Measurements from ENCODE around the gene NUDT19. TPM values are rescaled to one million over a fixed set of nuclear protein-coding genes. Genes with fewer than 3 reads are reported as not detected.

NUDT19 gene
- total RNA-seq, 1 experiment from 2014 or later = 11.8 TPM

- in situ Hi-C loops (cut with HindIII; ENCODE audit: low sequenced_read_pairs) = no loop called here
Observed at GRCh38 chr19:32748948-32749347, 57.3 kb downstream of the NUDT19 start.

GRCh38 chr19:32749361-32749760 lies 57.7 kb downstream of the NUDT19 start:
- in situ Hi-C loops (cut with HindIII; ENCODE audit: low sequenced_read_pairs) = no loop called here
- DNase-seq (ENCODE audit: low spot score) = no peak

More at GRCh38 chr19:32748948-32749347, 57.3 kb downstream of the NUDT19 start:
- DNase-seq (ENCODE audit: low spot score) = no peak

GRCh38 chr19:32750441-32751055 lies 58.9 kb downstream of the NUDT19 start:
- in situ Hi-C loops (cut with HindIII; ENCODE audit: low sequenced_read_pairs) = no loop called here
- DNase-seq (ENCODE audit: low spot score) = no peak

- in situ Hi-C loops (cut with HindIII; ENCODE audit: low sequenced_read_pairs) = no loop called here
- DNase-seq (ENCODE audit: low spot score) = no peak
Observed at GRCh38 chr19:32751066-32751465, 59.4 kb downstream of the NUDT19 start.

- in situ Hi-C loops (cut with HindIII; ENCODE audit: low sequenced_read_pairs) = no loop called here
- DNase-seq (ENCODE audit: low spot score) = no peak
Observed at GRCh38 chr19:32757189-32757588, 65.6 kb downstream of the NUDT19 start.

Other genes starting within 250 kb of the NUDT19 start
- 179 and 191 TPM in 2 replicates for gene PDCD5, start 110.6 kb upstream of the NUDT19 start, total RNA-seq (2014; rRNA removed; shearing (Covaris generic))
- 29.4 and 44.8 TPM in 2 replicates for gene ANKRD27, start 16.6 kb upstream of the NUDT19 start, total RNA-seq (2014; rRNA removed; shearing (Covaris generic))
- gene RGS9BP, start 16.0 kb upstream of the NUDT19 start, total RNA-seq (2014; rRNA removed; shearing (Covaris generic)) = 5.4 and 7.8 TPM in 2 replicates
- 0.27 TPM in 1 of 2 replicates, not detected in the other for gene TDRD12, start 27.9 kb downstream of the NUDT19 start, total RNA-seq (2014; rRNA removed; shearing (Covaris generic))
- 0.51 TPM in 1 of 2 replicates, not detected in the other for gene SLC7A9, start 177.9 kb downstream of the NUDT19 start, total RNA-seq (2014; rRNA removed; shearing (Covaris generic))

Measured in G401 (cell line).